HG02885 (cell line): ENCODE results near the gene MCM3AP.

Source experiments
- ATAC-seq: cut with Tn5 transposase; IDR thresholded peaks from one replicate; pipeline ENCODE4 v1.9.1; 2021; ENCODE audit warnings: mild to moderate bottlenecking; ENCODE audit not compliant: unreplicated experiment, poor library complexity

The MCM3AP gene

GRCh38 chr21:46284077-46284644, 1.2 kb downstream of the MCM3AP start:
- no peak for ATAC-seq

- no peak for ATAC-seq
Measured at GRCh38 chr21:46274797-46275390, 10.5 kb downstream of the MCM3AP start.

GRCh38 chr21:46273341-46273740, 12.1 kb downstream of the MCM3AP start:
- ATAC-seq, result no peak

GRCh38 chr21:46269466-46269865, 15.9 kb downstream of the MCM3AP start:
- no peak for ATAC-seq

DNA sequence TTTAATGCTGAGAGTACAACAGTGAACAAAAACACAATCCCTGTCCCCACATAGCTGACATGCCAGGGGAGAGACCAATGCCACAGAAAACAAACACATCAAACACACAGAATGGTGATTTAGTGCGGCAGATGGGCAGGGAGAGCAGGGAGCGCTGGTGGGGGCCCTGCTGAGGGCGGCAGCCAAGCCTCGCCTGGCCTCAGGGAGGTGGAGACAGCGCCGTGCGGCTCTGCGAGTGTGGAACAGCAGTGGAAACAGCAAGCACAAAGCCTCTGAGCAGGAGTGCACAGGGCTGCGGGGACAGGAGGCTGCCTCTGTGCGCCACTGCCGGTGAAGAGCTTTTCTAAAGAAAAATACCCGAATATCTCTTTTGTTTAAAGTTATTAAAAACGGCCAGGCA, 17.0 kb downstream of the MCM3AP start:
- no peak for ATAC-seq

DNA sequence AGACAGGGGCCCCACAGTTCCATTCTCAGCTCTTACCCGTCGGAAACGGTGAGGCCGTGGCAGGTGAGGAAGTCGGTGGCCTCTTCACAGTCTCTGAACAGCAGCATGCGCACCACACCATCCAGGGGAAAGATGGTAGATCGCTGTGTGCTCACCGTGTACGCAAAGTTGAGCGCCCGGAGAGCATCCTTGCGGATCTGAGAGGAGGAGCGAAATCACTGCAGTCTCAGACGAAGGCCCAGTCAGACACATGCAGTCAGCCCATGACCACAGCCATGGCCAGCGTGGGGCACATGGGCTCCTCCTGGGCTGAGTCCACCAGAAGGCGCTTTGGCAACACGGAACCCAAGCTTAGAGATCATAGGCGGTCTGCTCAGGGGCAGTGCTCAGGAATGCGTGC, 18.5 kb downstream of the MCM3AP start:
- no peak for ATAC-seq

DNA sequence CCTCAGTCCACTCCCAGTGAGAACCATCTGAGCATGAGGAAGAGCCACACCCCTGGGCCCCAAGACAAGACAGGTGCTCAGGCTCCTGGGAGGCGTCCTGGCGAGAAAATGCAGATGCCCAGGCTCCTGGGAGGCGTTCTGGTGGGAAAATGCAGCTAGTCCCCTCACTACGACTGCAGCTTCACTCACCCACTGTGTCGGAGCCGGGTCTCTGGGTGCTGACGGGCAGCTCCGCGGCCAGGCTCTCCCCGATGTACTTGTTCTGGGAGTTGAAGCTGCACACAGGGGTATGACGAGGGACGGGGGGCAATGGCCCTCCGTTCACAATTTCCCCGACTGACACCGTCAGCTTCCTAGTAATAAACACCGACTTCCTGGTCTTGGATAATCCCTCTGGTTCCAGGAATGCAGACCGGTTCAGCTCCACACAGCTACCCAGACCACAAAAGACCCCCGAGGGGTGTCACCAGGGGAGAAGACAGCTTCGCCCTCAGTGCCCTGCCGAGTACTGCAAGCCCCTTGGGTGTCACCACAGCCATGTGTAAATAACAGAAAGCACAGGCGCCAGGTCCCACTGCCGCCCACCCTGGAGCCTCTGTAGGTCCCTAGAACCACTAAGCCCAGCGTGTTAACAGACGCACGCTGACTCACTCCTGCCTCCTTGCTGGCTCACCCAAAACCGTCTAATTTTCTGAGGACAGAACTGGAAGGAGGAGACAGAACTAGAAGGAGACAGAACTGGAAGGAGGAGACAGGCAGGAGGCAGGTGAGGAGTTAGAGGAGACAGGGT, 19.5 kb downstream of the MCM3AP start:
- ATAC-seq, result no peak

GRCh38 chr21:46264690-46265144, 20.7 kb downstream of the MCM3AP start:
- no peak for ATAC-seq

DNA sequence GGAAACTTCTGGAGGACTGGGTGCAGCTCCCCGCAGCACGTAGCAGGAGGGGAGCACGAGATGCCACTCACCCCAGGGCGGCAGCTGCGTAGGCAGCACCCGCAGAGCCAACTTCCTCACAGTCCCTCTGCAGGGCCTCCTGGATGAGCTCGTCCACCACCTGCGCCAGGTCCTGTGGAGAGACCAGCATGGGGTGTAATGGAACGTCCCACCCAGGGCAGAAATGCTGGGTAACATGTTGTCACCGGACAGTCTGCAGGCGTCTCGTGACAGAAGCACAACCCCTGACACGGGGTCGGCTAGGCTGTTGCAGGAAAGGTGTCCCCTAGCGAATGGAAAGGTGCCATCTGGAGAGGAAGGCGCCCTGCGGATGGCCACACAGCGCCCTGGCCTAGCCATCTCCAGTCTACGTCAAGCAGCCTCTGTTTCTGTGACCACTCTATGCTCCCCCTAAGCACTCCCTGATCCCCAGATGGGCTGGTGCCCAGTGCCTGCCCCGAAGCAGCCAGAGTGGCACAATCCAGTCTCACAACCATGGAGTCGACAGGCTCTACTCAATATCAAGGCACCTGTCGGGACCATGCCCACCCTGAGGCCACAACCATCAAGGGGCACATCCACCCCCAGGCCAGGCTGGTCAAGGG, 21.2 kb downstream of the MCM3AP start:
- no peak for ATAC-seq

- ATAC-seq, result no peak
Measured at GRCh38 chr21:46256501-46256994, 28.9 kb downstream of the MCM3AP start.

DNA sequence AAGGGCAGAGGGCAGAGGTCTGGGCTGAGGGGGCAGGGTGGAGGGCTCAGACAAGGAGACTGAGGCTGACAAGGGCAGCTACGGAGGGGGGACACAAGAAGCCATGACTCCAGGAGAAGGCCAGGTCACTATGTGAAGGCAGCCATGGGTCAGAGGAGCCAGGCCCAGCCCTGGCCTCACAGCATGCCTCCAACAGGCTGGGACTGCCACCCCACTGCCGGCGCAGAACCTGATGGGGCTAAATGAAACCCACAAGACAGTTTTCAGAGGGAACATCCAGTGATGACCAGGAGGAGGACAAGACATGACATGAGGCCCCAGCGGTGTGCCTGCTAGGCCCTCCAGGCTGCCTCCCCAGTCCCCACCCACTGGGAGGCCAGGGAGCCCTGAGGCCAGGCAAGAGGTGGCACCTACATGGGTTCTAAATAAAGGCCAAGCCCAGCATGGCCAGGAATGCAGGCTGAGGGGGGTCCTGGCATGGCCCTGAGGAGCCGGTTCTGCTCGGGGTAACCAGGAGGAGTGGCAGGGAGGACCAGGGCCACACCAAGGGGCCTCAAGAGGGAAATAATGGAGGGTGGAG, 29.6 kb downstream of the MCM3AP start:
- no peak for ATAC-seq

DNA sequence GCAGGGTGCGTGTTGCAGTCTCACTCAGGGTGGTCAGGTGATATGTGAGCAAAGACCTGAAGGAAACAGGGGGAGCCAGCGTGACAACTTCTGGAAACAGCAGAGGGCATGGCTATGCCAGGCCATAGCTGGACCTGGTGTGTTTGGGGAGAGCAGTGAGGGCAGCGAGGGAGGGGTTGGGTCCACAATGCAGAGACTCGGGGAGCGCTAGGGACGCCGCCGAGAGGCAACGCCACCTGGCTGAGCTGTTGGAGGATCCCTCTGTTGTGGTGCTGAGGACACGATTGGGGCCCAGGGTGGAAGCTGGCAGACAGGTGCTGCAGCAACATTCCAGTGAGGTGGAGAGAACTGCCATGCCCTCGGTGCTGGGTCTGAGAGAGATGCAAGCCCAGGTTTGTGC, 30.2 kb downstream of the MCM3AP start:
- ATAC-seq, result no peak

DNA sequence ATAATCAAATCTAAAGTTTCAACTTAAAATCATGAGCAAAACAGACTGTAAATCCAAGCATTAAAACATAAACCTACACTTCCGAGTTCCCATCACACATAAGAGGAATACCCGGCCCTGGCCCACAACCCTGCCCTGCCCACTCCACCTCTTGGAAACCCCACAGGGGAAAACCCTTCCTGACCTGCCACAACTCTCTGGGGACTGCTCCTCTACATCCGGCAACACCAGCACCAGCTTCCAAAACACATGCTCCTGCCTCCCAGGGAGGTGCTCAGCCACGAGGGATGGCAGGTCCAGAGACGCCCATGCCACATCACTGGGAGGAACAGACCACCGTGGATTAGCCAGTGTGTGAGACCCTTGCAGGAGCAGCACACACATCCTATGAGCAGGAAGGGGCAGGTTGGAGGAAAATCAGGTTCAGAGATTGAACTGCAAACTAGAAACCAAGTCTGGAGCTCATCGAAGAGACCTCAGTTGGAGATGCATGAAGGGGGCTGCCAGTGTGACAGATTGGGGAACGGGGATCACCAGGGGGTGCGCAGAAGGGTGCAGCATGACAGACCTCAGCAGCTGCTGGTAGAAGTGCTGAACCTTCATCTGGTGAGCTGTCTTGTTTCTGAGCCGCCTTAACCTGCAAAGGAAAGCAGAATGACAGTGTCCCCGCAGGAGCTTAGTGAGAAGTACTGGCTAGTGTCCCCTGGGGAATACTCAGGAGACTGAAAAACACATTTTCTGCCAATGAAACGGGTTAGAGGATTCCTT, 31.0 kb downstream of the MCM3AP start:
- no peak for ATAC-seq

DNA sequence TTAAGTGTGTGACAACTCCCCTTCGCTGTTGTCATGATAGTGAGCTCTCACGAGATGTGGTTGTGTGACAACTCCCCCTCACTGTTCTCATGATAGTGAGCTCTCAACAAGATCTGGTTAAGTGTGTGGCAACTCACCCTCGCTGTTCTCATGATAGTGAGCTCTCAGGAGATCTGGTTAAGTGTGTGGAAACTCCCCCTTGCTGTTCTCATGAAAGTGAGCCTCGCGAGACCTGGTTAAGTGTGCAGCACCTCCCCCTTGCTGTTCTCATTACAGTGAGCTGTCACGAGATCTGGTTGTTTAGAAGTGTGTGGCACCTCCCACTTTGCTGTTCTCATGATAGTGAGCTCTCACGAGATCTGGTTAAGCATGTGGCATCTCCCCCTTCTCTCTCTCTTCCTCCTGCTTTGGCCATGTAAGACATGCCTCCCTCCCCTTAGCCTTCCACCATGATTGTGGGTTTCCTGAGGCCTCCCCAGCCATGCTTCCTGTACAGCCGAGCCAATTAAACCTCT, 31.7 kb downstream of the MCM3AP start:
- no peak for ATAC-seq

DNA sequence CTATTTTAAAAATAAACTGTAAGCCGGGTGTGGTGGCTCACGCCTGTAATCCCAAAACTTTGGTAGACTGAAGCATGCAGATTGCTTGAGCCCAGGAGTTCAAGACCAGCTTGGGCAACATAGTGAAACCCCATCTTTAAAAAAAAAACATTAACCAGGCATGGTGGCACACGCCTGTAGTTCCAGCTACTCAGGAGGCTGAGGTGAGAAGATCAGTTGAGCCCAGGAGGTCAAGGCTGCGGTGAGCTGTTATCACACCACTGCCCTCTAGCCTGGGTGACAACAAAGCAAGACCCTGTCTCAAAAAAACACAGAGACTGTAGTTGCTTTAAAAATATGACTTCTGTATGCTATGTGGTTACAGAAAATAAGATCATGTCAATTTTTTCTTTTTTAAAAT, 32.6 kb downstream of the MCM3AP start:
- ATAC-seq, result no peak

- no peak for ATAC-seq
Measured at GRCh38 chr21:46250146-46250725, 35.2 kb downstream of the MCM3AP start.

GRCh38 chr21:46248827-46249226, 36.6 kb downstream of the MCM3AP start:
- no peak for ATAC-seq

GRCh38 chr21:46248422-46248782, 37.0 kb downstream of the MCM3AP start:
- ATAC-seq, result no peak

- no peak for ATAC-seq
Measured at GRCh38 chr21:46247699-46248421, 37.6 kb downstream of the MCM3AP start.
